ENCODE data around the gene NINJ2.

NINJ2 gene

GRCh38 chr12:608921-609320 lies 54.3 kb downstream of the NINJ2 start:
- no peak overlapping the region for H3K27ac ChIP-seq
- TF ChIP-seq ZFX (IDR thresholded peaks at IDR 0.05): no peak
- no peak for TF ChIP-seq CTCF (conservative IDR thresholded peaks at IDR 0.05)

GRCh38 chr12:608413-608812 lies 54.8 kb downstream of the NINJ2 start:
- no peak overlapping the region for H3K27ac ChIP-seq
- TF ChIP-seq ZFX (IDR thresholded peaks at IDR 0.05): no peak
- TF ChIP-seq CTCF (conservative IDR thresholded peaks at IDR 0.05): no peak

GRCh38 chr12:607541-608001 lies 55.7 kb downstream of the NINJ2 start:
- TF ChIP-seq ZFX (IDR thresholded peaks at IDR 0.05): no peak
- no peak for TF ChIP-seq CTCF (conservative IDR thresholded peaks at IDR 0.05)
- H3K27ac ChIP-seq: no peak overlapping the region

GRCh38 chr12:604956-605355 lies 58.3 kb downstream of the NINJ2 start:
- H3K27ac ChIP-seq: no peak overlapping the region

GRCh38 chr12:602700-603068 lies 60.6 kb downstream of the NINJ2 start:
- no peak for TF ChIP-seq CTCF (conservative IDR thresholded peaks at IDR 0.05)
- no peak for TF ChIP-seq ZFX (IDR thresholded peaks at IDR 0.05)
- H3K27ac ChIP-seq: no peak overlapping the region

More at GRCh38 chr12:604956-605355, 58.3 kb downstream of the NINJ2 start:
- no peak for TF ChIP-seq CTCF (conservative IDR thresholded peaks at IDR 0.05)
- no peak for TF ChIP-seq ZFX (IDR thresholded peaks at IDR 0.05)

- TF ChIP-seq CTCF (conservative IDR thresholded peaks at IDR 0.05): no peak
- no peak for TF ChIP-seq ZFX (IDR thresholded peaks at IDR 0.05)
- H3K27ac ChIP-seq: no peak overlapping the region
Measured at GRCh38 chr12:601976-602699, 61.1 kb downstream of the NINJ2 start.

- no peak for TF ChIP-seq ZFX (IDR thresholded peaks at IDR 0.05)
- no peak for TF ChIP-seq CTCF (conservative IDR thresholded peaks at IDR 0.05)
- H3K27ac ChIP-seq: no peak overlapping the region
Measured at GRCh38 chr12:599756-600155, 63.5 kb downstream of the NINJ2 start.
